Left renal pelvis (tissue), 4 donors: ENCODE data around the gene GPX2. TPM values are rescaled to one million over a fixed set of nuclear protein-coding genes. Genes with fewer than 3 reads are reported as not detected.

Experiments
- DNase-seq, 4 donors: peaks; one replicate each; pipeline ENCODE4 v3.0.0-alpha.2; 2013; ENCODE audit warnings: low read depth in 4 of 4, low spot score in 3 of 4
- polyA plus RNA-seq, 4 donors: library from polyadenylated mRNA; unstranded; fragments of 120-200 nt; gene quantifications; one replicate each; pipeline ENCODE4 v1.2.1, GENCODE V29; 2013; ENCODE audit not compliant: insufficient read length in 4 of 4

The GPX2 gene
- polyA plus RNA-seq, 4 donors, result 0.22 to 2.4 (median 1.5) TPM

DNA sequence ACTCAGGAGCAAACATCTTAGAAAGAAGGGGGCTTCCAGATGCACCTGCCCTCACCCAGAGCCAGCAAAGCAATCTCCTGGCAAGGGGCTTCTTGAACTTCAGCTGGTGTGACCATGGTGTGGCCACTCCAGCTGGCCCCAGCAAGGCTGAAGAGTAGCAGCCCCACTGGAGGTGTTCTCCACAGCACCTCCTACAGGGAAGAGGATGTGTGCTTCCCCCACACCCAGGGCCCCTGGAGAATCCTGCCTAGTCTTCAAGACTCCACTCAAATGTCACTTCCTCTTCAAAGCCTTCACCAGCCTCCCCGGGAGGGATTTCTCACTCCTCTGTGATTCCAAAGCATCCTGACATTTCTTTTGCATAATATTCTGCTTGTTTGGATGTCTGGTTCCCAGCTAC lies 21.1 kb upstream of the GPX2 start:
- no peak for DNase-seq

DNA sequence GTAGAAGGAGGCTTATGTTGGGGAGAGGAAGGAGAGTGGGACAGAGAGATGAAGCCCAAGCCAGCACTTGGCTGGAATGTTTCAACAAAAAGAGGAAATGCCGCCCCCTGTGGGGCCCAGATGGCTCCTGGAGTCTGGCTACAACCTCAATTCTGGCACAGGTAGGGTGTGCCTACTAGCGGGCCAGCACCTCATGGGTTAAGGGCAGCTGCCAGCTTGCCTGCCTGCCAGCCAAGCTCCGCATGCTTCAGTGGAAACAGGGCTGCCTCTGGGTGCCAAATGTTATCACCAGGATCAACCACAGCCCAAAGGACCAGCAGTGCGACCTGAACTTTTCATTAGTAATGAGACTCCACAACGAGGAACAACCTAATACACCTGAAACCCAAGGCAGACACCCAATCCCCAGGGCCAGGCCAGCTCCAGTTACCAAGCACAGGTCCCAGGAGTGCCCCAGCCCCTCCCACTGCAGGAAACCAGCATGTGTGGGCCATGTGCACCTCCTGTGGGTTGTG lies 18.3 kb upstream of the GPX2 start:
- no peak for DNase-seq

DNA sequence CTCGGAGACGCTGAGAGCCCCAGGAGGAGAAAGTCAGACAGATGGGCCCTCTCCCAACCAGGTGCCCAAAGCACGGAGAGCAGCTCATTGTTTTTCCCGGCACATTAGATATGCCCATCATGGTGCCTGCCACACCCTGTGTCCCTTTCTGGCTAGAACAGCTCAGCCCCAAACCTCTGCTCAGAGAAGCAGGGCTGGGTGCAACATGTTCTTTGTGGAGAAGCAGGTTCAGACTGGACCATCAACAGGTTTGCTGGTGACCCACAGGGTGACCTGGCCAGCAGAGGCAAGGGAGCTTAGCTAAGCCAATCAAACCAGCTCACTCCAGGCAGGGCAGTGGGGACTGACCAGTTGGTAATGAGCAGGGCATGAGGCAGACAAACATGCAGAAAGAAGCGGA lies 16.2 kb upstream of the GPX2 start:
- DNase-seq, result no peak

DNA sequence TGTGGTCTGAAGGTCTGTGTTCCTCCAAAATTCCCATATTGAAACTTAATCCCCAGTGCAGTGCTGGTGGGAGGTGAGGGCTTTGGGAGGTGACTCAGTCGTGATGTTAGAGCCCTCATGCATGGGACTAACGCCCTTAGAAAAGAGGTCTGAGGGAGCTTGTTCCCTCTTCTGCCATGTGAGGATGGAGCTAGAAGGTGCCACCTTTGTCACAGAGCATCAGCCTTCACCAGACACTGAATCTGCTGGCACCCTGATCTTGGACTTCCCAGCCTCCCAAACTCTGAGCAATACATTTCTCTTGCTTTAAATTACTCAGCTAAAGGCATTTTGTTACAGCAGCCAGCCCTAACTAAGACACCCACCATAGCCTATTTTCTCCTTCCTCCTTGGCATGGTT lies 15.7 kb upstream of the GPX2 start:
- DNase-seq, result no peak

DNA sequence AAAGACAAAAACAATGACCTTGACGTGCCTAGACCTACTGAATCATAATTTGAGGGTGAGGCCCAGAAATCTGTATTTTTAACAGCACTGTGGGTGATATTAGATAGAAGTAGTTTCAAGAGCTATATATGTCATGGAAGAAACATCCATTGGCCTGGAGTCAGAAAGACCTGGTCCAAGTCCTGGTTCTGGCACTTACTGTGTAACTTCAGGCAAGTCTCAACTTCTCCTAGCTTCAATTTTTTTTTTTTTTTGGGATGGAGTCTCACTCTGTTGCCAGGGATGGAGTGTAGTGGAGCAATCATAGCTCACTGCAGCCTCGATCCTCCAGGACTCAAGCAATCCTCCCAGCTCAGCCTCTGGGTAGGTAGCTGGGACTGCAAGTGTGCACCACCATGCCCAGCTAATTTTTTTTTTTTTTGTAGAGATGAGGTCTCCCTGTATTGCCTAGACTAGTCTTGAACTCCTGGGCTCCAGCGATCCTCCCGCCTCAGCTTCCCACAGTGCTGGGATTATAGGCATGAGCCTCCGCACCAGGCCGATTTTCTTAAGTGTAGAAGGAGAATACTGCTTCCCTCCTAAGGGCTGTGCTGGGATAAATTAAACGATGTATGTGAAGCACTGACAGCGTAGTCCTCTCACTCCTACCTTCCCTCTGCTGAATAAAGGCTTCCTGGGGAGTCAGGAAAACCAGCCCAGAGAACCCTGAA lies 14.3 kb upstream of the GPX2 start:
- DNase-seq, result no peak

DNA sequence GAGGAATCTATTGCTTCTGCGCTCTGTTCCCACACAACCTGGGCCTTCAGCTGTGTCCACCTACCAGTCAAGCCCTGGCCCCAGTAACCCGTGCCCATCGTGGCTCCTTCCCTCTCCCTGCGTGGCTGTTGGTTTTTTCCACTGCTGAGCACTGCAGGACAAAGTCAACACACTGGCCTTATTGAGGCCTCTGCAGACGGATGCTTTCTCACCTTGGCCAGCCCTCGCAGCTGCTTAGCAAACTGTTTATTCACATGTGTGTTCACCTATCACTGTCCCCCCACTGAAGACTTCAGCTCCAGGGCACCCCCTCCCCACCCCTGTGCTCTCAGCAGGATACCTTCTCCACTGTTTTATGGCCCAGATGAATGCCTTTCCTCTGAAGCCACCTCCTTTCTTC lies 12.8 kb upstream of the GPX2 start:
- no peak for DNase-seq

DNA sequence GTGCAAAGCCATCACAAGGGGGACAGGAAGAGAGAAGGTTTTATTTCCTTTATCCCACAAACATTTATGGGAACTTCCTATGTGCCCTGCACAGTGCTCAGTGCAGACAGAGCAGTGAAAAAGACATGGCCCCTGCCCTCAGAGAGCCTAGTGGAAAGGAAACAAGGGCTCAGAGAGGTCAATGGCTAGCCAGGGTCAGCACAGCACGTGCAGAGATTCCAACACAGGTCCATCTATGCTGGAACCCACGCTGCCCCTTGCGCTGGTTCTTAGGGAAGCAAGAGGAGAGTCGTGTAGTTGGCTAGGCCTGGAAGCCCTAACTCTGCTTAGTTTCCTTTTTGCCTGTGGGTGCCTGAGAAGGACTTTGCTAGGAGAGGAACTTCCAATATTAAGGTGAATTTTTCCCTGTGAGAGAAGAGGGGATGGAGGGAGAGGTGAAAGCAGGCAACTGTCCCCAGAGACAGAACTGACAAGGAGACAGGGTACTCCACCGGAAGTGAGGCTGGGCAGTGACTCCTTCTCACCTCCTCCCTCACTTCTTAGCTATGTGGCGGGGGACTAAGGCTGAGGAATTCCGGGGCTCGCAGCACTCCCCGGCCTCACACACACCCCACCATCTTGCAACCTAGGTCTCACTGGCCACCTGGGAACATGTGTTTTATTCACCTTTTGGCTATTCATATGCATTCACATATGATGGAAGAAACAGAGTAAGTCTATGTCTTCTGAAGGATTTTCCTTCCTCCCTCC lies 12.1 kb upstream of the GPX2 start:
- DNase-seq, result no peak

DNA sequence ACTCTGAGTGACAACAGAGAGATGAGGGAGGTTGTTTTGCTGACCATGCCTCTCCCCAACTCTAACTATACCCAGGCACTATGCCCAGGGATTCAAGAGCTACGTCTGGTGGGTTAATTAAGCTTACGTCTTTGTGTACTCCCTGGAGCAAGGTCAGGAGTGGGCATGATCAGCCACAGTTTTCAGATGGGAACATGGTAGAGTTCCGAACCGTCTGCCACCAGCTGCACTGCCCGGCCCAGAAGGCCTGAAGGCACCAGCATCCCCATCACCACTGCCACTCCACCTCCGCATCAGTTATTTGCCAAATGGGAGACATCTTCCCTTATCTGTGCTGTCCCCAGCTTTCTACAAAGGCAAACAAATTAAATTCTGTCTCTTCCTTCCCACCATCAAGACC lies 11.1 kb upstream of the GPX2 start:
- DNase-seq, result no peak

DNA sequence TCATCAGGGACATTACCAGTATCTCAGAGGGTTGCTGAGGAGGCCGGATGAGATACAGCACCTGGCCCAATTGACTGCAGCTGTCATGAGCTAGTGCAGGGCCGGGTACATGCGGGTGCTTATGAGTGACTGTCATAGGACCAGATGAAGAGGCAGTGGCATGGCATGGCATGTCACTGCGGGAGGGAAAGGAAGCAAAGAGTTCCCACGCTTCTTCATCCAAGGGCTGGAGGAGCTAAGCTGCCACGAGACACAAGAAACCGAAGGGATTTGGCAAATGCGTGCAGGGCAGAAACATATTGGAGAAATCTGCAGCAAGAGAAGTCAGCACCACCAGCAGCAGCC lies 10.7 kb upstream of the GPX2 start:
- DNase-seq, result no peak

DNA sequence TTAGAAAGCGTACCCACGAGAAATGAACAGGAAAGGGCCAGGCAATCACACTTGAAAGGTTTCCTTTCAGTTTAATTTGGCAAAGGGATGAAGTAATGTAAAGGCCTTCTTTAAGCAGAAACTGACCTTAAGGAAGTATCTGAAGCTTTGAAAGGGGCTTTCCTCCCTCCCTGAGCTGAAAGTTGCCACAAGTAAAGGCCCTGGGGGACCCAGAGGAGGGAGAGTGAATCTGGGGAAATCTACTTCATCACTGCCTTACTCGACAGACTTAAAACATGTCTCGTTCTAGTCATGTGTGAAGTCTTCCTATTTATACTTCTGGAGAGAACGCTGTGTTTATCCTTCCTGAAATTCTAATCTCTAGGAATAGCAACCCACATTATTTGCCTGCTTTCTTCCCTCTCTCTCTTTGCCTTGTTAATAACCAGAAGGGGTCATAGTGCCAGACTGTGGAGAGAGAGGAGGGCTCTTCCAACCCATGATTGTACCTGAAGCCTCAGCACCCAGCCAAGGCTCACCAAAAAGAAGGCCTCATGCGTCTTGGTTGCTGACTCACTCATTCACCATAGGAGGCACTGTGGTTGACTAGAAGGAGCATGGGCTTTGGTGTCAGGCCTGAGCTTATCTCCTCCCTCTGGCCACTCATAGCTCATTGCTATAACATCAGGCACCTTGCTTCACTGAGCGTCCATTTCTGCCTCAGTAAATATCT lies 10.2 kb upstream of the GPX2 start:
- no peak for DNase-seq

DNA sequence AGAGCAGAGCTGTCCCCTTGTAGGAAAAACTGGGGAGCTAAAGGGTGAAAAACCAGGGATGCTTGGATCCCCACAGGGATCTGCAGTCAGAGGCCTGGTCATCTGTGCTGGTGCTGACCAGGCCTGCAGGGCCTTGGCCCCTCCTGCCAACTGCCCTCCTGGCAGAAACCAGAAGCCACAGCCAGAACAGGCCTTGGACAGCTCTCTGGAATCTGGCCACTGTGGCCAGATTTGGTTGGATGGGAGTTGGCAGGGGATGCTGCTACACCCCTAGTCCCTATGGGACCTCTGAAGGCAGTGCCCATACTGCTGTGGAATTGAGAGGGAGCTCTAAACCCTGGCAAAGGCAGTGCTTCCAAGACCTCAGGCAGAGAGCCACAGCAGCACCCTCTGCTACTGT lies 9.2 kb upstream of the GPX2 start:
- no peak for DNase-seq

DNA sequence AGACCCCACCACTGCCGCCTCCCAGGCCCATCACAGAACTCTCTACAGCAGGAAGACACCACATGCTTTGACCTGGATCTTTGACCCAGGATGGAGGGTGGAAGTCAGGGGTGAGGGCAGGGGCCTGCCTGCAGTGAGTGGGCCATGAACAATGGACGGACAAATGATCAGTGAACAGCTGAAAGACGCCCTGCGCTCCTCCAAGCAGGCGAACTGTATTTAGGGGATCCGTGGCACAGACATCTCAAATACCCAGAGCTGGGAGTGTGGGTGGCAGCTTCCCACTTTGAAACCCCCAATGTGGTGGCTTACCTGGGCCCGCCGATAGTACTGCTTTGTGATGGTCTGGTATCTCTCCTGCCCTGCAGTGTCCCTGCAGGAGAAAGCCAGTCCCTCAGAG lies 8.7 kb upstream of the GPX2 start:
- no peak for DNase-seq

DNA sequence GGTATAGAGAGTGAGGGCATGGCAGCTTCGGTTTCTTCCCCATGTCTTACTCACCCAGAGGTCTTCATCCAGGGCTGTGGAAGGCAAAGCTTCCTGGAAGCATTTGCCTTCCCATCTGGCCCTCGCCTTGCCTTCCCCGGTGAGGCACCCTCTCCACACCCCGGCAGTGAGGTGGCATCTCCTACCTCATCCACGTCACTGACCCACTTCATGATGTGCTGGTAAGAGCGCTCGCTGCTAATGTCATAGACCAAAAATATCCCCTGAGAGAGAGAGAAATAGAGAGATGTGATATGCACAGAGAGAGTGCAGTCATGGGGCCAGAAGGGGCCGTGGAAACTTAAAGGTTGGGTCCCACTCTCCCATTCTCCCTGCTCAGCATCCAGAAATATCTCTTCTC lies 8.3 kb upstream of the GPX2 start:
- no peak for DNase-seq

DNA sequence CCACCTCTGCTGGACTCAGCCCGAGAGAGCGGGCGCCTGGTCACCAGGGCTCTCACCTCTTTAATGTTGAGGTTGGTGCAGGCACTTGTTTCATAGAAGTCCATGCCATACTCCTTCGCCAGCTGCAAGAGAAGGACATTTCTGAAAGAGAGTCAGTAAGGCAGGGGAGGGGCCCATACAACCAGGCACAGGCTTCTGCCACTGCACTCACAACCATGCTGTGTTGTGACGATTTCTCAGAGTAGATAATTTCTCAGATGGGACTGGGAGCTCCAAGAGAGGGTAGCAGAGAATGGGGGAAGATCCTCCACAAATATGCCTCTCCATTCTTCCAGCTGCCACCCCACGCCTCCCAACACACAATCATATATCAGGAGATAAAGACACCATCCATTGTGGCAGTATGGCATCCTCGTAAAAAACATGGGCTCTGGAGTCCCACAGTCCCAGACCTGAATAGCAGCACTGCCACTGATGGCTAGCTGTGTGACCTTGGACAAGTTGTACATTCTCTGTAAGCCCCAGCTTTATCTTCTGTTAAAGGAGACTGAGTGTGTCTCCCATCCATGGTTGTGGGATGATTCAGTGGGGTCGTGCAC lies 6.2 kb upstream of the GPX2 start:
- no peak for DNase-seq

DNA sequence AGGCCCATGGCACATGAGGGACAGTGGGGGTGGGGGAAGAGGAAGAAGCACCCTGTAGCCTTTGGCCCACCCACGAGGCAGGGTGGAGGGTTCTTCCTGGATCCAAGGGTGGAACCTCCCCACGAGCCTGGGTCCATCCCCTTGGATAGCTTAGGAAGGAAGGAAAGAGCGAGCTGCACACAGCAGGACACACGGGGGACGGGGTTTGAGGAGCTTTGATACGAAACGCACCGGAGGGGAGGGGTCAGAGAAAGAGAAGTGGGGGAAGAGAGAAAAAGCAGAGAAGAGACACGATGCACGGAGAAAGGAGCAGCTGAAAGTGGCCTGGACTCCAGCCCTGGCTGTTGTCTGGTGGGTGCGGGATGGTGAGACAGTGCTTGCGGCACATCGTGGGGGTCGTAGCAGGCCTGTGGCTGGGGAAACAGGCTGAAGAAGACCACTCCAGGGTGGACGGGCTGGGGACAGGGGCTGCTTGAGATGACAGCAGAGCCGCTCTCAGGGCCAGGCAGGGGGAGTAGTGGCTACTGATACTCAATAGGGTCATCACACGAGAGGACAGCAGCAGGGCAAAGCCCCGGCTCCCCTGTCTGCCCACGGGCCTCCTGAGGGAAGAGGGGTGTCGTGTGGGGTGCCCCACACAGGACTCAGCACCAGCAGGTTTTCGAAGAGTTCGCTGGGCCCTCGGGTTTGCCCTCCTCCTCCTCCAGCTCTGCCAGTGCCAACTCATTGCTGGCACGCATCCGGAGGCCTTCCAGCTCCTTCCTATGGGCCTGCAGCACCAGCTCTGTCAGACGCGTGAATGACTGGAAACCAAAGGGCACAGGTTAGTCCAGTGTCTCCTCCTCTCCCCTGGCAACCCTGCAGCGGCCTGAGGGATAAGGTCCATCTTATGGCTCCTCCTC lies 5.4 kb upstream of the GPX2 start:
- no peak for DNase-seq

DNA sequence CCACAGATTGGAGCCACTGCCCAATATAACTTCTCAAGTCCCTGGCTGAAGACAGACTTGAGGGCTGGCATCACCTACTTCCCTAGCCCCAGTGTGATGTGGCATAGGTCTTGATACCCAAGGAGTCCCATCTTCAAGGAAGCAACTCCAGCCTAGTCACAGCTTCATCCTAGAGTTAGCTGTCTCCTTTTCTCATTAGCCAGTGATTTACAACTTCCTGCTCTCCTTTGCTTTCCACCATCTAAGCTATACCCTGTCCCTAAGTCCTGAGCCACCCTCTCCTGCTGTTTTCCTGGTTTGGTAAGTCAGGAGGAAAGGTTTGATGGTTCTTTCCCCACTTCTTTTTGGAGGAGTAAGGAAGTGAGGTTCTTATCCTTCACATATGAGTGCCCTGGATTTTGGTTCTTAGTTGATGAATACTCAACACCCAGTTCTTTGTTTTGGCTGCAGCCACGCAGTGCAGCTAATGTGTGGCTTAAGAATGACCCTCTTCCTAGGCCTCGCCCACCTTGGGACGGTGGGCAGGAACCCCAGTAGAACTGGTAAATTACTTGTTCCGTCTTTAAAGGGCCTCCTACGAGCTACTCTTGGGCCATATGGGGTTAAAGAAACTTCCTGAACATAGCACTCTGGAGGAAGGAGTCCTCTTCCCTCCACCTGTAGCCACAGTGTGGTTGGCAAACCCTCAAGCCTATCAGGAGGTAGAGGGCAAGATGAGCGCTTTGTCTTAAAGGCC lies 3.9 kb upstream of the GPX2 start:
- no peak for DNase-seq

DNA sequence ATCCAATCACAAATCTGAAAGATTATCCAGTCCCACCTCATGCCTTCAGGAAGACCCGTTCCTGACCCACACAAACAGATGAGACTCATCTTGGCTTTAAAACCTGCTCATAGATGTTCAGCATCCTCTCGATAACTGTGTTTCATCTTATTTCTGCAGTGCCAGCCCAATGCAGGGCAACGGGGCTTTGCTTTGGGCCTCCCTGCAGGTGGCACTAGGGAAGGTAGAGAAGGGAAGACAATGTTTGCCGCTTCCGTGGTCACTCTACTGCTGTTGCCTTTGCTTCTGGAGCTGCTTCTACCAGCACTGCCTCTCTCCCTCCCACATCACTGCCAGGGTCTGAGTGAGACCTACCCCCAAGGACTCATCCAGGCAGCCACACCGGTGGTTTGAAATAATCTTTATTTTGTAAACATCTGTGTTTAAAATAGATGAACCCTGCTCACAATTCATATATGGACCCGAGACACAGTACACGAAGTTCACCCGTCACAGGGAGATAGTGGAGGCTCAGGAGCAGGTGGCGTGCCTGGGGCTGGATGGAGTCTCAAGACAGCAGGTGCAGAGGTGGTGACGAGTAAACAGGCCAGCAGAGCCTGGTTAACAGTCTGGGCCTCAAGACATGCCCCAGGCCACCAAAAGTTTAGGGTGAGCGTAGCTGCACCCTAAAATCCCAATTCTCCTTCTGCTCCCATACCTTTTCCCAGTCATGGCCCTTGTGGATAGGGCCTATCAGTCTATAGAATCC lies 3.1 kb upstream of the GPX2 start:
- DNase-seq, result no peak

DNA sequence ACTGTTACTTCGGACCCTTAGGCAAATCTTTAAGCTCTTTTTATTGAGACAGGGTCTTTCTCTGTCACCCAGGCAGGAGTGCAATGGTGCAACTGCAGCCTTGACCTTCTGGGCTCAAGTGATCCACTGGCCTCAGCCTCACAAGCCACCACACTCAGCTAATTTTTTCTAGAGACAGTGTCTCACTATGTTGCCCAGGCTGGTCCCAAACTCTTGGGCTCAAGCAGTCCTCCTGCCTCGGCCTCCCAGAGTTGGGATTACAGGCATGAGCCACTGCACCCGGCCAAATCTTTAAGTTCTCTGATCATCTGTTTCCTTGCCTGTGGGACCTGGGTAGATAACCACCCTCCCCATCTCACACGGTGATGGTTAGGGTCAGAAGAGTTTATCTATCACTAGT lies 2.3 kb upstream of the GPX2 start:
- DNase-seq, result no peak

DNA sequence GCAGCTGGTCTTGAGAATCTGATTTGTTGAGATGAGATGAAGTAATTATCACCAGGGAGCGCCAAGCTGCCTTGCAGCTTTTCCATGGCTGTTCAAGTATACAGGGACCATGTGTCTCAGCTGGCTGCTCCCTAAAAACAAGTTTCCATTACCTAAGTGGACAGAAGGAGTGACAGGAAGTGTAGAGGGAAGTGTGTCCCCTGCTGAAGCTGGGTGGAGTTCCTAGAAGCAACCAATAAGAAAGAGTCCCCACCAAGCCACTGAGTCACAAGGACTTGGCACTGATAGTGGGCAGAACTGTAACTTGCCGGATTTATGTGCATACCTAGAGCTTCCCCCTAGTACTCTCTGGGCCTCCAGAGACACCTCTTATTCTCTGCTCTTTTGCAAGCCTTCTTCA lies 1.5 kb upstream of the GPX2 start:
- DNase-seq, result no peak
